CD4-positive, alpha-beta T cell (primary cell): ENCODE measurements around the gene SH3D19. TPM values are rescaled to one million over a fixed set of nuclear protein-coding genes. Genes with fewer than 3 reads are reported as not detected.

ENCODE experiments used
- ATAC-seq: fragments of 200-7000 bp; cut with Tn5 transposase; one replicate; pipeline ENCODE4 v1.10.0; 2022; ENCODE audit warnings: mild to moderate bottlenecking; ENCODE audit not compliant: poor library complexity
- CTCF ChIA-PET: fragments of 350-600 bp; sonication (Branson Sonifier 250); formaldehyde crosslinking; loops from one replicate; lab custom pipeline; 2021; ENCODE audit warnings: antibody characterized with exemption, inconsistent platforms; lab: Charles Lee
- POLR2A ChIA-PET: fragments of 350-600 bp; sonication (Branson Sonifier 250); formaldehyde crosslinking; loops from one replicate; lab custom pipeline; 2021; ENCODE audit warnings: antibody characterized with exemption, inconsistent platforms; lab: Charles Lee
- DNase-seq, 14 experiments: peaks; one replicate each; pipeline ENCODE4 v3.0.0-alpha.2; 2013 to 2020; ENCODE audit warnings: mixed read lengths in 2 of 14
- H3K27ac ChIP-seq, 2 donors: one replicate each; pipeline versions ENCODE4 v1.5.1 to v1.7.0; 2013; ENCODE audit warnings: low read length in 2 of 2, low read depth in 1 of 2, mild to moderate bottlenecking in 1 of 2
- H3K27me3 ChIP-seq, 2 experiments: 1 replicate in 1 of 2; 2 replicates in 1 of 2; pipeline versions ENCODE4 v1.6.1 to v1.7.0; 2013; ENCODE audit warnings: low read length in 2 of 2, control low read depth in 1 of 2, mild to moderate bottlenecking in 1 of 2, moderate library complexity in 1 of 2; ENCODE audit not compliant: insufficient read depth in 2 of 2, control insufficient read depth in 1 of 2
- H3K36me3 ChIP-seq: one replicate; pipeline ENCODE4 v1.6.1; 2013; ENCODE audit warnings: low read length, control low read depth; ENCODE audit not compliant: insufficient read depth
- H3K4me1 ChIP-seq: one replicate; pipeline ENCODE4 v1.6.1; 2013; ENCODE audit warnings: low read length, control low read depth; ENCODE audit not compliant: insufficient read depth
- H3K4me3 ChIP-seq: one replicate; pipeline ENCODE4 v1.5.1; 2013; ENCODE audit warnings: mild to moderate bottlenecking, low read length, moderate library complexity
- H3K9me3 ChIP-seq, 2 experiments: 1 replicate in 1 of 2; 2 replicates in 1 of 2; pipeline versions ENCODE4 v1.6.1 to v1.7.0; 2013; ENCODE audit warnings: low read length in 2 of 2, mild to moderate bottlenecking in 2 of 2, control low read depth in 1 of 2, moderate library complexity in 1 of 2; ENCODE audit not compliant: control insufficient read depth in 1 of 2, insufficient read depth in 1 of 2
- H3K27ac Mint-ChIP-seq: one replicate; pipeline ENCODE4 v1.8.0; 2020; ENCODE audit warnings: mixed read lengths
- H3K27me3 Mint-ChIP-seq: one replicate; pipeline ENCODE4 v1.8.0; 2021; ENCODE audit warnings: mixed read lengths
- H3K36me3 Mint-ChIP-seq: one replicate; pipeline ENCODE4 v1.8.0; 2021; ENCODE audit warnings: low read depth, mixed read lengths
- H3K4me1 Mint-ChIP-seq: one replicate; pipeline ENCODE4 v1.8.0; 2021; ENCODE audit warnings: low read depth, mixed read lengths
- H3K4me3 Mint-ChIP-seq: one replicate; pipeline ENCODE4 v1.8.0; 2020; ENCODE audit warnings: mild to moderate bottlenecking, mixed read lengths
- H3K9me3 Mint-ChIP-seq: one replicate; pipeline ENCODE4 v1.8.0; 2020; ENCODE audit warnings: mixed read lengths
- intact Hi-C, 2 experiments: fragments of 100-400 bp; cut with DNase I in 1 of 2; cut with micrococcal nuclease in 1 of 2; formaldehyde crosslinking; loops; one replicate each; pipeline versions ENCODE4 v1.15.1 to v1.9.0; 2023 to 2025; cut with DNase I, micrococcal nuclease
- total RNA-seq, 174 experiments: library from RNA in 2 of 174; stranded (reverse) in 2 of 174; gene quantifications; one replicate each; pipeline ENCODE4 v1.2.3 and lab custom pipeline; 2021 to 2026
- TF ChIP-seq, protein P1 (sequence below): fragments of 200-600 bp; IDR thresholded peaks from one replicate; pipeline ENCODE4 v1.8.0; 2022; ENCODE audit warnings: antibody characterized with exemption, mild to moderate bottlenecking

Gene SH3D19
- total RNA-seq, 2 experiments from 2014 or later, result 0.27 TPM; not detected in 1

DNA sequence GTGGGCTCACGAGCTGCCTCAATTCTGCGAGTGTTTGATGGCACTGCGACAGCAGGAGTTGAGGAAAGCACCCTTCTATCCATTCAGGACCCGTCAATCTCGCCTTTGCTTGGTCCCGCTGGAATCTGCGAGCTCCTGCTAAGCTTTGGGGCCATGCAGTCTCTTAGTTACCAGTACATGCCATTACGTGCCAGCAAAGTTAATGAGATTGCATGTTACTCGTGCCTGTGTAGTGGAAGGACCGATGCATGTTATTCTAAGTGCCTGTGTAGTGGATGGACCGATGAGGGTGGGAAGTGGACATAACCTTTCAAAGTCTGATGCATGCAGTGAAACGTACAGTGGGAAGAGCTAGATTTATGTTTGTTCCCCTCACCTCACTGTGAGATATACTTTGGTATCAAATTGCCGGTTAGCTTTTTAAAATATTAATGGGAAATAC is 225.4 kb downstream of the SH3D19 start:
- H3K27ac Mint-ChIP-seq, result peak overlapping the region; percentile 88

DNA sequence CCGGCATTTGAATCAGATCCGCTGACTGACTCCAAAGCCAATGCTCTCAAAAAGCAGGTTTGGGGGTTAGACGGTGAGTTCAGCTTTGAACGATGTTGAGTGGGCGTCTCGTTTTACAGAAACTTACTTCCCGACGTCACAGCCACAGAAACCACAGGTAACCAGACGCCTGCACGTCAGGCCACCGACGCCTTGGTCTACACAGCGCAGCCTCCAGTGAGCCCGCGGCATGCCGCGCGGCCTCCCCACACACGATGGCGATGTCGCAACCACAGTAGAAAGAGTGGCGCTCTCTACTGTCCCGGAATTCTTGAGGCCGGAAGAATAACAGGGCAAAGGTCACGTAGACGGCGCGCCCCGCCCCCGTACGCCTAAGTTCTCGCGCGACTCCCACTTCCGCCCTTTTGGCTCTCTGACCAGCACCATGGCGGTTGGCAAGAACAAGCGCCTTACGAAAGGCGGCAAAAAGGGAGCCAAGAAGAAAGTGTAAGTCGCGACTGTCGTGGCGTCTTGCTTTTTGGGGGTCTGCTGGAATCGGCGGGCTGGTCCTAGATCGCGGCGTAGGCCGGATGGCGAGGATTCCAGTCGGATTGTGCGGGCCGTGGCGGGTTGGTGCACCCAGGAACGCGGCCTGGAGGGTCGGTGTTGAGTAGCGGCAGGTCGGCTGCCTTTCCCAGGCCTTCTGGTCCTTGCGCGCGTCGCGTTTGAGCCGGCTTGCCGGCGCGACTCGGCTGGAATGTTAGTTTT is 226.0 kb downstream of the SH3D19 start, which contains the start of gene RPS3A:
Gene RPS3A, plus strand, starts transcription at position 400 of the 747 bp plus-strand sequence. Its CDS starts 25 bp downstream, at position 425.
- POLR2A ChIA-PET, result interaction anchor here (0.6 to 4.4 kb wide), 13 partner anchors 9 to 1680 kb away, joined by 3 to 78 read pairs (median 3); partner anchors contain the start of genes ARFIP1, GATB, LRBA and TIGD4
- Mint-ChIP-seq H3K9me3 (no peaks in the 10 kb centered on the region), H3K27me3 (no peaks in the 10 kb centered on the region), H3K4me3 (peak within 1 kb of the TSS; percentile 87), H3K4me1 (peaks cover 36% of the 10 kb centered on the region), H3K36me3 (peaks cover 53% of the 10 kb centered on the region), H3K27ac (peak within 1 kb of the TSS; percentile 88)
- TF ChIP-seq, protein P1, sequence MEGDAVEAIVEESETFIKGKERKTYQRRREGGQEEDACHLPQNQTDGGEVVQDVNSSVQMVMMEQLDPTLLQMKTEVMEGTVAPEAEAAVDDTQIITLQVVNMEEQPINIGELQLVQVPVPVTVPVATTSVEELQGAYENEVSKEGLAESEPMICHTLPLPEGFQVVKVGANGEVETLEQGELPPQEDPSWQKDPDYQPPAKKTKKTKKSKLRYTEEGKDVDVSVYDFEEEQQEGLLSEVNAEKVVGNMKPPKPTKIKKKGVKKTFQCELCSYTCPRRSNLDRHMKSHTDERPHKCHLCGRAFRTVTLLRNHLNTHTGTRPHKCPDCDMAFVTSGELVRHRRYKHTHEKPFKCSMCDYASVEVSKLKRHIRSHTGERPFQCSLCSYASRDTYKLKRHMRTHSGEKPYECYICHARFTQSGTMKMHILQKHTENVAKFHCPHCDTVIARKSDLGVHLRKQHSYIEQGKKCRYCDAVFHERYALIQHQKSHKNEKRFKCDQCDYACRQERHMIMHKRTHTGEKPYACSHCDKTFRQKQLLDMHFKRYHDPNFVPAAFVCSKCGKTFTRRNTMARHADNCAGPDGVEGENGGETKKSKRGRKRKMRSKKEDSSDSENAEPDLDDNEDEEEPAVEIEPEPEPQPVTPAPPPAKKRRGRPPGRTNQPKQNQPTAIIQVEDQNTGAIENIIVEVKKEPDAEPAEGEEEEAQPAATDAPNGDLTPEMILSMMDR, result peak; percentile 91
- no peaks in the 10 kb centered on the region for H3K27me3 ChIP-seq
- CTCF ChIA-PET, result interaction anchor here (0.8 to 2.4 kb wide), 9 partner anchors 11 to 1694 kb away, joined by 3 to 13 read pairs (median 3); partner anchors contain the start of genes ARFIP1, FHIP1A, LRBA and TIGD4
- peak; percentile 83 for ATAC-seq
- H3K4me1 ChIP-seq, result peaks cover 26% of the 10 kb centered on the region
- DNase-seq, result peak; percentile 96 to 99 (median 98)
- H3K36me3 ChIP-seq, result peaks cover 40% of the 10 kb centered on the region
- H3K27ac ChIP-seq, result peak within 1 kb of the TSS; percentile 82 to 97
- intact Hi-C loops, result loop anchor here (1.0 to 5.0 kb wide), 6 partner anchors 84 to 1679 kb away; partner anchors contain the start of genes FBXW7 (in 2 of the 2), LRBA (in 2 of the 2), ARFIP1 (in 1 of the 2) and FHIP1A (in 1 of the 2)
- H3K4me3 ChIP-seq, result peak within 1 kb of the TSS; percentile 74
- H3K9me3 ChIP-seq, result no peaks in the 10 kb centered on the region

More for the DNA sequence above, 225.4 kb downstream of the SH3D19 start:
- intact Hi-C loops, result loop anchor here (1.0 to 5.0 kb wide), 6 partner anchors 85 to 1679 kb away; partner anchors contain the start of genes FBXW7 (in 2 of the 2), LRBA (in 2 of the 2), ARFIP1 (in 1 of the 2) and FHIP1A (in 1 of the 2)
- Histone ChIP-seq H3K27ac (peak overlapping the region; percentile 68 to 80), H3K4me1 (peaks cover 26% of the 10 kb centered on the region), H3K27me3 (no peaks in the 10 kb centered on the region), H3K36me3 (peaks cover 46% of the 10 kb centered on the region), H3K4me3 (peak overlapping the region; percentile 74), H3K9me3 (no peaks in the 10 kb centered on the region)
- Mint-ChIP-seq H3K36me3 (peaks cover 59% of the 10 kb centered on the region), H3K9me3 (no peaks in the 10 kb centered on the region), H3K4me1 (peaks cover 36% of the 10 kb centered on the region), H3K27me3 (no peaks in the 10 kb centered on the region), H3K4me3 (peak overlapping the region; percentile 87)
- DNase-seq (no peak), ATAC-seq (no peak)
- TF ChIP-seq, protein P1, result no peak
- POLR2A ChIA-PET, result interaction anchor here (0.7 to 4.4 kb wide), 3 partner anchors 11 to 1437 kb away, joined by 3 to 78 read pairs (median 13); partner anchors contain the start of gene LRBA
- CTCF ChIA-PET, result interaction anchor here (1.3 to 2.4 kb wide), 3 partner anchors 17 to 1680 kb away, joined by 3 to 6 read pairs (median 6); partner anchors contain the start of genes ARFIP1, FHIP1A and TIGD4

DNA sequence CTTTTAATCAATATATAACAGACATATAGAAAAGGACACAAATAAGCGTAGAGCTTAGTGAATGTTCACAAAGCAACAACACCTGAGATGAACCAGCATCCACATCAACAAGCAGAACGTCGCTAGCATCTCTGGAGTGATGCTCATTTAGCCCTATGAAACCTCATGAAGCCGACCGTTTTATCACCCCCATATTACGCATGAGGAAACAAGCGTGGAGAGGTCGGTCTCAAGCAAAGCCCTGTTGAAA is 226.5 kb downstream of the SH3D19 start:
- DNase-seq (no peak), ATAC-seq (no peak)
- Mint-ChIP-seq H3K9me3 (no peaks in the 10 kb centered on the region), H3K4me3 (peak overlapping the region; percentile 87), H3K36me3 (peaks cover 48% of the 10 kb centered on the region), H3K27me3 (no peaks in the 10 kb centered on the region), H3K4me1 (peaks cover 33% of the 10 kb centered on the region), H3K27ac (peak overlapping the region; percentile 88)
- Histone ChIP-seq H3K4me3 (peak overlapping the region; percentile 74), H3K36me3 (peaks cover 35% of the 10 kb centered on the region), H3K9me3 (no peaks in the 10 kb centered on the region), H3K27me3 (no peaks in the 10 kb centered on the region), H3K27ac (peak overlapping the region; percentile 82 to 97), H3K4me1 (peaks cover 26% of the 10 kb centered on the region)
- ChIA-PET POLR2A (interaction anchor here (0.6 to 4.4 kb wide), 12 partner anchors 9 to 1681 kb away, joined by 3 to 78 read pairs (median 3); partner anchors contain the start of genes ARFIP1, GATB, LRBA and TIGD4), CTCF (interaction anchor here (0.8 to 2.4 kb wide), 8 partner anchors 11 to 1694 kb away, joined by 3 to 13 read pairs (median 4); partner anchors contain the start of genes ARFIP1, LRBA and TIGD4)
- intact Hi-C loops, result loop anchor here (1.0 to 5.0 kb wide), 6 partner anchors 84 to 1680 kb away; partner anchors contain the start of genes FBXW7 (in 2 of the 2), LRBA (in 2 of the 2), ARFIP1 (in 1 of the 2) and FHIP1A (in 1 of the 2)
- TF ChIP-seq, protein P1, result no peak
